Fibroblast of lung (primary cell): ENCODE results near the gene GRK1.

Experiments used
- EZH2 ChIP-seq: IDR thresholded peaks from 2 replicates; pipeline ENCODE4 v1.5.1; 2012; ENCODE audit warnings: low read length, control low read depth, mild to moderate bottlenecking; ENCODE audit errors: missing control alignments
- TF ChIP-seq, protein P1 (sequence below), 2 donors: IDR thresholded peaks in 1 of 2; conservative IDR thresholded peaks in 1 of 2; 1 replicate in 1 of 2; 2 replicates in 1 of 2; pipeline ENCODE4 v1.5.1; 2011 to 2012; ENCODE audit warnings: low read length in 2 of 2, control low read depth in 1 of 2, inconsistent platforms in 1 of 2, low read depth in 1 of 2, mild to moderate bottlenecking in 1 of 2

DNA sequence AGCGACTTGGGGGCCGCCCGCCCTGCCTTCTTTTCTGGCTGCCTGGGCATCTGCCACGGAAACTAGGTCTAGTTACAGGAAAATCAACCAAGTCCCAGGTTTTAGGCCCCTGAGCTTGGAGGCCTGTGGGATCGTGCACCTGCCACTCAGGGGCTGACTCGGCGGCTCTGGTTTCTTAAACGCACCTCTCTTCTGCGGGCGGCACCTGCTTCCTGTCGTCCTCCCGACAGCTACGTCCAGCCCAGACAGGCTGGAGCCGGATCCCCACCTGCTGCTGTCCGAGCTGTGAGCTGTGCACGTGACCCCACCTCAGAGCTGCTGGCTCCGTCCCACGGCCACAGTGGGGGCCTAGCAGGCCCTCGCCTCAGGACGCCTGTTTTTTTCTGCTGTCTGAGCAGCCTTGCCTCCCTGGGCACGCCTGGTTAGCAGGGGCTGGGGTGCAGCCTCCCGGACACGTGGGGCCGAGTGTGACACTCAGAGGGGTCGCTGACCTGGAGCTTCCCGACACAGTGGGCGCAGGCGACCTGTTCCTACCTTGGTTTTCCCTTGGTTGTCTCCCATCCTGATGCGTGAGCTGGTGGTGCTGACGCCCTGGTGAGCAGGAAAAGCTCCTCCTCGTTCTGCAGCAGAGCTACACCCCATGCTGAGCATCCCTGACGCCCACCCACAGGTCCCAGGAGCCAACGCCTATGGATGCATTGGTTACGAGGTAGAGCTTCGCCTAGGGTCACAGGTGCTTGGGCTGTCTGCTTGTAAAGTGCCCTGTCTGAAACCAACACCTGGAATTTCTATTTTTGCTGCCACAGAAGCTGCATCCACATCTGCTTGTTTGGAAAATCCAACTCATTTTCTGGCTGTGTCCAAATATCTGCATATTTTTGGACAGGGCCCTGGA lies 109.5 kb downstream of the GRK1 start:
- TF ChIP-seq, protein P1, sequence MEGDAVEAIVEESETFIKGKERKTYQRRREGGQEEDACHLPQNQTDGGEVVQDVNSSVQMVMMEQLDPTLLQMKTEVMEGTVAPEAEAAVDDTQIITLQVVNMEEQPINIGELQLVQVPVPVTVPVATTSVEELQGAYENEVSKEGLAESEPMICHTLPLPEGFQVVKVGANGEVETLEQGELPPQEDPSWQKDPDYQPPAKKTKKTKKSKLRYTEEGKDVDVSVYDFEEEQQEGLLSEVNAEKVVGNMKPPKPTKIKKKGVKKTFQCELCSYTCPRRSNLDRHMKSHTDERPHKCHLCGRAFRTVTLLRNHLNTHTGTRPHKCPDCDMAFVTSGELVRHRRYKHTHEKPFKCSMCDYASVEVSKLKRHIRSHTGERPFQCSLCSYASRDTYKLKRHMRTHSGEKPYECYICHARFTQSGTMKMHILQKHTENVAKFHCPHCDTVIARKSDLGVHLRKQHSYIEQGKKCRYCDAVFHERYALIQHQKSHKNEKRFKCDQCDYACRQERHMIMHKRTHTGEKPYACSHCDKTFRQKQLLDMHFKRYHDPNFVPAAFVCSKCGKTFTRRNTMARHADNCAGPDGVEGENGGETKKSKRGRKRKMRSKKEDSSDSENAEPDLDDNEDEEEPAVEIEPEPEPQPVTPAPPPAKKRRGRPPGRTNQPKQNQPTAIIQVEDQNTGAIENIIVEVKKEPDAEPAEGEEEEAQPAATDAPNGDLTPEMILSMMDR (conservative IDR thresholded peaks at IDR 0.05 in 1 of 2, IDR thresholded peaks at IDR 0.05 in 1 of 2; ENCODE audit: low read depth in 1 of 2, low read length in 2 of 2): no peak
- TF ChIP-seq EZH2: no peak
